CD14-positive monocyte (primary cell): ENCODE results near the gene TSSK1B. TPM values are rescaled to one million over a fixed set of nuclear protein-coding genes. Genes with fewer than 3 reads are reported as not detected.
"Not testable (repeated sequence)": the region's sequence is repeated elsewhere in the genome, so short reads cannot be mapped to it uniquely, and the experiment has no call there.

ENCODE experiments used
- DNase-seq, 3 donors: peaks; one replicate each; pipeline ENCODE4 v3.0.0-alpha.2; 2011 to 2022
- H2AFZ ChIP-seq: 2 replicates; pipeline ENCODE4 v1.6.0; 2012; ENCODE audit warnings: mild to moderate bottlenecking, low read depth, low read length, inconsistent platforms; ENCODE audit not compliant: insufficient read depth, poor library complexity, severe bottlenecking
- H3K27ac ChIP-seq, 2 donors: 1 replicate in 1 of 2; 2 replicates in 1 of 2; pipeline ENCODE4 v1.5.1; 2012 to 2013; ENCODE audit warnings: low read length in 2 of 2, control low read depth in 1 of 2, inconsistent platforms in 1 of 2, low read depth in 1 of 2, mild to moderate bottlenecking in 1 of 2
- H3K27me3 ChIP-seq, 2 donors: one replicate each; pipeline versions ENCODE4 v1.6.0 to v1.6.1; 2011 to 2013; ENCODE audit warnings: low read length in 2 of 2; ENCODE audit not compliant: control insufficient read depth in 2 of 2, insufficient read depth in 2 of 2
- H3K36me3 ChIP-seq, 2 donors: replicated peaks in 1 of 2; 1 replicate in 1 of 2; 2 replicates in 1 of 2; pipeline versions ENCODE4 v1.5.1 to v1.6.1; 2012 to 2013; ENCODE audit warnings: low read length in 2 of 2, control low read depth in 1 of 2, inconsistent platforms in 1 of 2, mild to moderate bottlenecking in 1 of 2; ENCODE audit not compliant: insufficient read depth in 2 of 2, control insufficient read depth in 1 of 2
- H3K4me1 ChIP-seq, 2 donors: 1 replicate in 1 of 2; 2 replicates in 1 of 2; pipeline versions ENCODE4 v1.5.1 to v1.6.1; 2012 to 2013; ENCODE audit warnings: low read length in 2 of 2, control low read depth in 1 of 2, inconsistent platforms in 1 of 2, mild to moderate bottlenecking in 1 of 2, moderate library complexity in 1 of 2; ENCODE audit not compliant: insufficient read depth in 2 of 2, control insufficient read depth in 1 of 2
- H3K4me2 ChIP-seq: replicated peaks from 2 replicates; pipeline ENCODE3; 2012; ENCODE audit warnings: low read length, moderate library complexity, mild to moderate bottlenecking; ENCODE audit not compliant: poor library complexity, severe bottlenecking; ENCODE audit errors: extremely low read depth
- H3K4me3 ChIP-seq, 3 experiments: fragments of 200-600 bp in 1 of 3; sonication (generic) in 1 of 3; replicated peaks in 1 of 3; 1 replicate in 2 of 3; 2 replicates in 1 of 3; pipeline ENCODE4 v1.5.1; 2011 to 2013; ENCODE audit warnings: low read length in 3 of 3, mild to moderate bottlenecking in 3 of 3, control low read depth in 2 of 3, low read depth in 2 of 3, inconsistent platforms in 1 of 3, moderate library complexity in 1 of 3
- H3K79me2 ChIP-seq: 2 replicates; pipeline ENCODE4 v1.6.0; 2012; ENCODE audit warnings: mild to moderate bottlenecking, control low read depth, inconsistent platforms, low read length, moderate library complexity; ENCODE audit not compliant: insufficient read depth
- H3K9ac ChIP-seq: 2 replicates; pipeline ENCODE4 v1.6.0; 2017; ENCODE audit warnings: low read length, mild to moderate bottlenecking; ENCODE audit not compliant: insufficient read depth, poor library complexity, severe bottlenecking
- H3K9me3 ChIP-seq, 2 donors: replicated peaks in 1 of 2; 1 replicate in 1 of 2; 2 replicates in 1 of 2; pipeline versions ENCODE4 v1.5.1 to v1.6.1; 2012 to 2013; ENCODE audit warnings: low read length in 2 of 2, control low read depth in 1 of 2; ENCODE audit not compliant: control insufficient read depth in 1 of 2, insufficient read depth in 1 of 2
- H4K20me1 ChIP-seq: 2 replicates; pipeline ENCODE4 v1.6.0; 2012; ENCODE audit warnings: mild to moderate bottlenecking, low read length, control low read depth, moderate library complexity; ENCODE audit not compliant: insufficient read depth
- H3K27ac Mint-ChIP-seq, 7 donors: one replicate each; pipeline ENCODE4 v1.8.0; 2020; ENCODE audit warnings: mild to moderate bottlenecking in 7 of 7, mixed read lengths in 7 of 7, moderate library complexity in 6 of 7, inconsistent platforms in 2 of 7
- H3K27me3 Mint-ChIP-seq, 3 donors: one replicate each; pipeline ENCODE4 v1.8.0; 2021 to 2022; ENCODE audit warnings: low read depth in 3 of 3, mild to moderate bottlenecking in 3 of 3, mixed read lengths in 3 of 3, moderate library complexity in 3 of 3, inconsistent platforms in 1 of 3
- H3K36me3 Mint-ChIP-seq, 2 donors: one replicate each; pipeline ENCODE4 v1.8.0; 2020; ENCODE audit warnings: mixed read lengths in 2 of 2, inconsistent platforms in 1 of 2, mild to moderate bottlenecking in 1 of 2
- H3K4me1 Mint-ChIP-seq: one replicate; pipeline ENCODE4 v1.8.0; 2020; ENCODE audit warnings: mild to moderate bottlenecking, mixed read lengths
- H3K4me3 Mint-ChIP-seq, 2 donors: one replicate each; pipeline ENCODE4 v1.8.0; 2020; ENCODE audit warnings: mild to moderate bottlenecking in 2 of 2, mixed read lengths in 2 of 2, moderate library complexity in 1 of 2
- H3K9me3 Mint-ChIP-seq, 7 donors: one replicate each; pipeline ENCODE4 v1.8.0; 2020 to 2022; ENCODE audit warnings: mixed read lengths in 7 of 7, mild to moderate bottlenecking in 6 of 7, moderate library complexity in 6 of 7, inconsistent platforms in 2 of 7
- CTCF ChIP-seq: fragments of 200-600 bp; IDR thresholded peaks from one replicate; pipeline ENCODE4 v1.8.0; 2022; ENCODE audit warnings: antibody characterized with exemption, mild to moderate bottlenecking
- WGBS: methylation state at CpG from one replicate; pipeline ENCODE4 v1.1.5; 2013; ENCODE audit warnings: missing lambda C conversion rate; ENCODE audit not compliant: insufficient coverage; 5-methylcytosine and 5-hydroxymethylcytosine counted together
- intact Hi-C, 2 donors: fragments of 100-400 bp; cut with micrococcal nuclease; formaldehyde crosslinking; loops; one replicate each; pipeline versions ENCODE4 v1.15.0 to v1.15.1; 2023
- polyA plus RNA-seq, 3 donors: library from polyadenylated mRNA; depleted of rRNA in 1 of 3; unstranded in 2 of 3; stranded (reverse) in 1 of 3; fragments of 300-500 nt in 2 of 3; fragments of >200 nt in 1 of 3; fragmentation: Illumina TruSeq in 2 of 3; gene quantifications; 1 replicate in 2 of 3; 2 replicates in 1 of 3; pipeline ENCODE4 v1.2.3, GENCODE V29; 2012 to 2021

Gene TSSK1B
- polyA plus RNA-seq, 3 donors = not detected

DNA sequence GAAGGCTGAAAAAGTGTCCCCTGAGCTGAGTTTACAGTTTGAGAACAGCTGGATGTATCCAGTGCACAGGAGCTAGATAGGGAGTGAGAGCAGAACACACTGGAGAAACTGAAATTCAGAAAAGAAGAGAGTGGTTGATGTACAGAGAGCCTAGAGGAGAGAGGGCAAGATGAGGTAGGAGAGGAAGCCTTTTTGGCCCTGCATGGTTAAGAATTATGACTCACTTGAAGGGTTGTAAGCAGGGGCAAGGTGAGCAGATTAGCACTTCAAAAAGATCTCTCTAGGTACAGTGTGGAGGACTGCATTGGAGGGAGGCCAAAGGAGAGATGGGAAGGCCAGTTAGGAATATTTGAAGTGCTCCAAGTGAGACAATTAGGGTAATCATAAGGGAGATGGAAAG lies 28.2 kb upstream of the TSSK1B start:
- no peaks in the 10 kb centered on the region for H3K36me3 Mint-ChIP-seq
- Histone ChIP-seq H3K9me3 (no peaks in the 10 kb centered on the region), H3K4me3 (no peak overlapping the region), H3K4me1 (no peaks in the 10 kb centered on the region), H3K4me2 (no peak overlapping the region), H3K9ac (no peak overlapping the region), H3K27me3 (peaks cover 3 to 13% of the 10 kb centered on the region in 2 donors), H3K79me2 (no peaks in the 10 kb centered on the region), H3K27ac (no peak overlapping the region), H3K36me3 (no peaks in the 10 kb centered on the region), H2AFZ (no peak overlapping the region), H4K20me1 (no peaks in the 10 kb centered on the region)
- intact Hi-C loops = no loop called here
- H3K9me3 Mint-ChIP-seq = peaks cover 0 to 4% (median 0%) of the 10 kb centered on the region in 7 donors
- H3K4me3 Mint-ChIP-seq = no peak overlapping the region
- no peak overlapping the region for H3K27ac Mint-ChIP-seq
- DNase-seq = no peak
- peaks cover 12 to 26% (median 19%) of the 10 kb centered on the region in 3 donors for H3K27me3 Mint-ChIP-seq
- no peak for TF ChIP-seq CTCF
- no peaks in the 10 kb centered on the region for H3K4me1 Mint-ChIP-seq

DNA sequence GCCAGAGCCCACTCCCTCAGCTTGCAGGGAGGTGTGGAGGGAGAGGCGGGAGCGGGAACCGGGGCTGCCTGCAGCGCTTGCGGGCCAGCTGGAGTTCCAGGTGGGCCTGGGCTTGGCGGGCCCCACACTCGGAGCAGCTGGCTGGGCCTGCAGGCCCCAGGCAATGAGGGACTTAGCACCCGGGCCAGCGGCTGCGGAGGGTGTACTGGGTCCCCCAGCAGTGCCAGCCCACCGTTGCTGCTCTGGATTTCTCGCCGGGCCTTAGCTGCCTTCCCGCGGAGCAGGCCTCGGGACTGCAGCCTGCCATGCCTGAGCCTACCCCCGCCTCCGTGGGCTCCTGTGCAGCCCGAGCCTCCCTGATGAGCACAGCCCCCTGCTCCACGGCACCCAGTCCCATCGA lies 22.3 kb upstream of the TSSK1B start:
- H3K27ac Mint-ChIP-seq, H3K9ac ChIP-seq, H3K4me1 ChIP-seq, H3K4me3 ChIP-seq, intact Hi-C loops, H3K4me2 ChIP-seq, H4K20me1 ChIP-seq, H3K27me3 ChIP-seq, H3K9me3 Mint-ChIP-seq, H3K9me3 ChIP-seq, H3K36me3 Mint-ChIP-seq, H2AFZ ChIP-seq, H3K79me2 ChIP-seq, H3K4me1 Mint-ChIP-seq, DNase-seq, H3K36me3 ChIP-seq, H3K27ac ChIP-seq, H3K4me3 Mint-ChIP-seq: not testable (repeated sequence)
- peaks cover 9 to 11% (median 10%) of the 10 kb centered on the region in 3 donors for H3K27me3 Mint-ChIP-seq
- 98% methylated on average over 17 of the region's 21 CpGs for WGBS
